HepG2 (cell line): ENCODE results near the gene PRRT1B. TPM values are rescaled to one million over a fixed set of nuclear protein-coding genes. Genes with fewer than 3 reads are reported as not detected.

Experiments used
- BCL6 ChIP-seq: IDR thresholded peaks from 2 replicates; pipeline ENCODE4 v1.6.1; 2016; ENCODE audit warnings: missing genetic modification reagents, missing compliant biosample characterization
- CHCHD3 ChIP-seq: sonication (generic); formaldehyde crosslinking; IDR thresholded peaks from 2 replicates; pipeline ENCODE4 v1.8.0; 2022; ENCODE audit warnings: mild to moderate bottlenecking, missing genetic modification reagents, moderate library complexity
- E2F5 ChIP-seq: sonication (generic); formaldehyde crosslinking; conservative IDR thresholded peaks from 2 replicates; pipeline ENCODE4 v1.4.0; 2020; ENCODE audit warnings: missing genetic modification reagents
- GMEB1 ChIP-seq: sonication (generic); formaldehyde crosslinking; IDR thresholded peaks from 2 replicates; pipeline ENCODE4 v1.5.1; 2020; ENCODE audit warnings: missing genetic modification reagents, mild to moderate bottlenecking, borderline replicate concordance
- GMEB2 ChIP-seq: IDR thresholded peaks from 2 replicates; pipeline ENCODE4 v1.6.1; 2016; ENCODE audit warnings: missing biosample characterization, missing genetic modification reagents, low read depth
- HNF4G ChIP-seq, 2 experiments: sonication (generic) in 1 of 2; formaldehyde crosslinking in 1 of 2; IDR thresholded peaks; 2 replicates each; pipeline versions ENCODE4 v1.4.0 to v1.6.1; 2011 to 2020; ENCODE audit warnings: borderline replicate concordance in 2 of 2, low read depth in 2 of 2, mild to moderate bottlenecking in 2 of 2, low read length in 1 of 2, missing genetic modification reagents in 1 of 2, moderate library complexity in 1 of 2
- HNRNPLL ChIP-seq: fragments of 200-400 bp; formaldehyde crosslinking; IDR thresholded peaks from 2 replicates; pipeline ENCODE4 v1.6.1; 2017; ENCODE audit warnings: mild to moderate bottlenecking, low read depth, low read length; ENCODE audit not compliant: poor library complexity, severe bottlenecking
- KDM5B ChIP-seq: sonication (generic); formaldehyde crosslinking; IDR thresholded peaks from 2 replicates; pipeline ENCODE4 v1.4.0; 2020; ENCODE audit warnings: missing genetic modification reagents, mild to moderate bottlenecking, borderline replicate concordance
- MYC ChIP-seq: sonication (generic); formaldehyde crosslinking; IDR thresholded peaks from 2 replicates; pipeline ENCODE4 v1.9.0; 2021; ENCODE audit warnings: missing genetic modification reagents, borderline replicate concordance
- ZBTB7A ChIP-seq: sonication (generic); formaldehyde crosslinking; IDR thresholded peaks from 2 replicates; pipeline ENCODE4 v1.8.0; 2022; ENCODE audit warnings: mild to moderate bottlenecking, missing genetic modification reagents
- ZNF546 ChIP-seq: sonication (generic); formaldehyde crosslinking; conservative IDR thresholded peaks from 2 replicates; pipeline ENCODE4 v1.8.1; 2023; ENCODE audit warnings: mild to moderate bottlenecking, missing genetic modification reagents
- ZNF691 ChIP-seq: sonication (generic); formaldehyde crosslinking; IDR thresholded peaks from 2 replicates; pipeline ENCODE4 v1.4.0; 2020; ENCODE audit warnings: missing genetic modification reagents, low read depth, mild to moderate bottlenecking, borderline replicate concordance
- ZNF740 ChIP-seq: sonication (generic); formaldehyde crosslinking; IDR thresholded peaks from 2 replicates; pipeline ENCODE4 v1.4.0; 2020; ENCODE audit warnings: missing genetic modification reagents
- ZSCAN5A ChIP-seq: sonication (generic); formaldehyde crosslinking; IDR thresholded peaks from 2 replicates; pipeline ENCODE4 v1.8.0; 2022; ENCODE audit warnings: mild to moderate bottlenecking, missing genetic modification reagents, borderline replicate concordance
- polyA plus RNA-seq, 8 experiments: library from polyadenylated mRNA; depleted of rRNA in 3 of 8; stranded (reverse) in 7 of 8; unstranded in 1 of 8; fragments of >200 nt; fragmentation: Illumina TruSeq in 4 of 8; extraction: Trizol in 4 of 8; gene quantifications; 2 replicates each; pipeline versions ENCODE4 v1.2.1 to v1.2.3, GENCODE V29; 2011 to 2016; ENCODE audit warnings: low read depth in 4 of 8, missing spikeins in 1 of 8, mixed read lengths in 1 of 8; ENCODE audit not compliant: insufficient read depth in 1 of 8
- total RNA-seq, 5 experiments: library from RNA; depleted of rRNA; stranded (reverse); fragments of >200 nt; fragmentation: Illumina TruSeq; extraction: Trizol; gene quantifications; 2 replicates each; pipeline ENCODE4 v1.2.3, GENCODE V29; 2016; ENCODE audit warnings: low read depth in 1 of 5

The PRRT1B gene
- total and polyA plus RNA-seq, 2 of the 13 experiments (the other 11 are each of a cell fraction or from before 2014, with no cell fraction given): not detected

GRCh38 chr9:131530920-131531832 lies 14.1 kb upstream of the PRRT1B start, which contains the start of gene UCK1 (continued):
- TF ChIP-seq E2F5 (CRISPR knock-in tag) (0 out of 2 replicates have a peak, but pooled peaks have one; percentile 35), BCL6 (CRISPR knock-in tag) (no peak), HNF4G (IDR thresholded peaks at IDR 0.05; ENCODE audit: borderline replicate concordance, low read depth, low read length) (no peak), HNF4G (CRISPR knock-in tag; IDR thresholded peaks at IDR 0.05; ENCODE audit: borderline replicate concordance, low read depth) (no peak), ZNF740 (CRISPR knock-in tag) (peak; percentile 98), ZNF691 (no peak), HNRNPLL (peak; percentile 36), ZSCAN5A (CRISPR knock-in tag) (no peak), ZNF546 (no peak; the same call in 1 of the 2 replicates), KDM5B (CRISPR knock-in tag) (peak; percentile 63; the same call in 1 of the 2 replicates), GMEB1 (CRISPR knock-in tag) (peak; percentile 84), ZBTB7A (CRISPR knock-in tag) (peak; percentile 47; the same call in 1 of the 2 replicates), MYC (peak; percentile 35), CHCHD3 (no peak), GMEB2 (CRISPR knock-in tag) (no peak)
